ENCODE results near the gene PPP1R9A. TPM values are rescaled to one million over a fixed set of nuclear protein-coding genes. Genes with fewer than 3 reads are reported as not detected.

PPP1R9A gene
- total RNA-seq, 4 donors from 2014 or later, result 0.51 to 2.7 (median 1.4) TPM

DNA sequence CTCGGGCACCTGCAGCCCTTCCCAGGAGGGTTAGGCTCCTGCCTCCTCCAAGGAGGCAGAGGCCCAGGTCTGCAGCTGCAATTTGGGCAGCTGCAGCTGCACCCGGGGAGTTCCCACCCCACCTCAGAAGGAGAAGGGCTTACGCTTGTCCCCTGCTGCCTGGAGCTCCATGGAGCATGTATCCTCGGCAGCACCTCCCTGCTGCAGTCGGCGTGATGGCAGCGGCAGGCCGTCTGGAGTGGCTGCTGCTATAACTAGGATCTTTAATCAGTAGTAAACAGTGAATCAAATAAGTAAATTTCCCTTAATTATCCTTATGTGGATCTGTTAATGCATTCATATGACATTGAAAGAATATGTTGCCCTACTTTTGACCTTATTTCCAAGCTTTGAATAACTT is 250.0 kb downstream of the PPP1R9A start:
- DNase-seq (ENCODE audit: low spot score in 2 of 2), result peak in 1 of 2 donors; percentile 57
- H3K4me3 ChIP-seq (ENCODE audit: low read depth, poor library complexity, severe bottlenecking), result no peak overlapping the region
- WGBS, 2 donors, result 93 to 97% methylated on average over 6 to 7 of the region's 8 CpGs
- intact Hi-C loops (cut with DNase I; ENCODE audit: low total_unique reads), result no loop called here
- TF ChIP-seq, protein P1, sequence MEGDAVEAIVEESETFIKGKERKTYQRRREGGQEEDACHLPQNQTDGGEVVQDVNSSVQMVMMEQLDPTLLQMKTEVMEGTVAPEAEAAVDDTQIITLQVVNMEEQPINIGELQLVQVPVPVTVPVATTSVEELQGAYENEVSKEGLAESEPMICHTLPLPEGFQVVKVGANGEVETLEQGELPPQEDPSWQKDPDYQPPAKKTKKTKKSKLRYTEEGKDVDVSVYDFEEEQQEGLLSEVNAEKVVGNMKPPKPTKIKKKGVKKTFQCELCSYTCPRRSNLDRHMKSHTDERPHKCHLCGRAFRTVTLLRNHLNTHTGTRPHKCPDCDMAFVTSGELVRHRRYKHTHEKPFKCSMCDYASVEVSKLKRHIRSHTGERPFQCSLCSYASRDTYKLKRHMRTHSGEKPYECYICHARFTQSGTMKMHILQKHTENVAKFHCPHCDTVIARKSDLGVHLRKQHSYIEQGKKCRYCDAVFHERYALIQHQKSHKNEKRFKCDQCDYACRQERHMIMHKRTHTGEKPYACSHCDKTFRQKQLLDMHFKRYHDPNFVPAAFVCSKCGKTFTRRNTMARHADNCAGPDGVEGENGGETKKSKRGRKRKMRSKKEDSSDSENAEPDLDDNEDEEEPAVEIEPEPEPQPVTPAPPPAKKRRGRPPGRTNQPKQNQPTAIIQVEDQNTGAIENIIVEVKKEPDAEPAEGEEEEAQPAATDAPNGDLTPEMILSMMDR (IDR thresholded peaks at IDR 0.05), result no peak
- no peak for TF ChIP-seq POLR2A (IDR thresholded peaks at IDR 0.05)

DNA sequence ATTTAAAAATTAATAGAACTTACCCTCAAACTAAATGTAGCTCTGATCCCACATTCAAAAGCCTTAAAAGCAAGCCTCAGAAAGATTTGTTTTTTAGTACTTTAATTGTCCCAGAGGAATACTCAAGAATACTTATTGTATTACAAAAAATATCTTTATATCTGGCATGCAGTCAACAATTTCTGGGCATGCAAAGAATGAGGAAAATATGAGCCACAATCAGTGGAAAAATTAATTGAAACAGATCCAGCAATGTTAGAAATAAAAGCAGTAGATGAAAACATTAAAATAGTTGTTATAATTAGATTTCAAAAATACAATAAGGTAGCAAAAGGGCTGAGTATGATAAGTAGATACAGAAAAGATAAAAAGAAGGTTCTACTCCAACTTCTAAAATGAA is 262.3 kb downstream of the PPP1R9A start:
- intact Hi-C loops (cut with DNase I; ENCODE audit: low total_unique reads), result no loop called here
- no peak for TF ChIP-seq POLR2A (IDR thresholded peaks at IDR 0.05)
- TF ChIP-seq, protein P1 (IDR thresholded peaks at IDR 0.05), result no peak
- no peak for DNase-seq (ENCODE audit: low spot score in 2 of 2)
- no peak overlapping the region for H3K4me3 ChIP-seq (ENCODE audit: low read depth, poor library complexity, severe bottlenecking)

DNA sequence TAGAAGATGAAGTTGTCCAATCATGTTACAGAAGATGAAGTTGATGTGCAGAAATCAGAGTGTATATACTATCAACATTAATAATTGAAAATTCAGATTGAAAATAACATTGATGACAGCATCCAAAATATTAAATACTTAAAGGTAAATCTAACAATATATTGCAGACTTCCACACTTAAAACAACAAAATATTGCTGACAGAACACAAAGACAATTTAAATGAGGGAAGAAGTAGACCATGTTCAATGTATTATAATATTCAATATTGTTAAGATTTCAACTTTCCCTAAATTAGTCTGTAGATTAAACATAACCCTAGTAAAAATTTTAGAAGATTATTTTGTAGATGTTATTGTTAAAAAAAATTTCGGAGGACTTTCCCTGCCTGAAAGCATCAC is 265.0 kb downstream of the PPP1R9A start:
- WGBS, 2 donors, result 41 to 91% methylated on average over 1 of the region's 1 CpG
- intact Hi-C loops (cut with DNase I; ENCODE audit: low total_unique reads), result no loop called here
- no peak for TF ChIP-seq POLR2A (IDR thresholded peaks at IDR 0.05)
- TF ChIP-seq, protein P1 (IDR thresholded peaks at IDR 0.05), result no peak
- DNase-seq (ENCODE audit: low spot score in 2 of 2), result no peak
- no peak overlapping the region for H3K4me3 ChIP-seq (ENCODE audit: low read depth, poor library complexity, severe bottlenecking)

DNA sequence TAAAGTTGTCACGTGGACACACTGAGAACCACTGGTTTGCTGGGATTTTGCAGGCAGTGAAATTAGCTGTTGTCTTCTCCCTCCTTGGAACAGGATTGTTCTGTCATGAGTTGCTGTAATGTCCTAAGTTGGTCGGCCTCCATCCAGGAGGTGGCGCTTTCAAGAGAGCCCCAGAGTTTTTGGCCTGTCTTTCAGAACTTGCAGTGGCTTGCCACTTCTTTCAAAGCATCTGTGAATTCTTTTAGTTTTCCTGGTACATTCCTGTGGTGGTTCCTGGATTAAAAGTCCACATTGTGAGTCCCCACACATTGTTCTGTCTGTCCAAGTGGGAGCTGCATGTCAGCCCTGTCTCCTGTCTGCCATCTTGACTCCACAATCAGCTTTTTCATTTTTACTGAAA is 283.1 kb downstream of the PPP1R9A start:
- intact Hi-C loops (cut with DNase I; ENCODE audit: low total_unique reads), result no loop called here
- no peak for DNase-seq (ENCODE audit: low spot score in 2 of 2)
- TF ChIP-seq, protein P1 (IDR thresholded peaks at IDR 0.05), result no peak
- TF ChIP-seq POLR2A (IDR thresholded peaks at IDR 0.05), result no peak
- WGBS, 2 donors, result 85 to 88% methylated on average over 3 of the region's 3 CpGs
- H3K4me3 ChIP-seq (ENCODE audit: low read depth, poor library complexity, severe bottlenecking), result no peak overlapping the region

DNA sequence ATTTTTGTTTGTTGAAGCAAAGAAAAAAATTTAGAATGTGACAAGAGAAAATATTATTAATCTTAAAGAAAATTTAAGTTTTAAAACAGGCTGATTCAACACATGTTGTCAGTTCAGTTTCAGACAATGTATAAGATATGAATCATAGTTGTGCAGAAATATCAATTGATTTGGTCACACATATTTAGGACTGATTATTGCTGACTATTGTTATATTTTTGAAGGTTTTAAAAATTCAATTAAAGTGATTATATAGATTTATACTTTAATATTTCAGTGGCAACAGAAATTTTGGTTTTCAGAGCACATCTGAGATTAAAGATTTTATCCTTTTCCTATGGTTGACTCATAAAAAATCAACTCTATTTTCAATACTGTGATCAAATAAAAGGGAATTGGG is 284.4 kb downstream of the PPP1R9A start:
- DNase-seq (ENCODE audit: low spot score in 2 of 2), result no peak
- H3K4me3 ChIP-seq (ENCODE audit: low read depth, poor library complexity, severe bottlenecking), result no peak overlapping the region
- intact Hi-C loops (cut with DNase I; ENCODE audit: low total_unique reads), result no loop called here
- TF ChIP-seq POLR2A (IDR thresholded peaks at IDR 0.05), result no peak
- TF ChIP-seq, protein P1 (IDR thresholded peaks at IDR 0.05), result no peak

DNA sequence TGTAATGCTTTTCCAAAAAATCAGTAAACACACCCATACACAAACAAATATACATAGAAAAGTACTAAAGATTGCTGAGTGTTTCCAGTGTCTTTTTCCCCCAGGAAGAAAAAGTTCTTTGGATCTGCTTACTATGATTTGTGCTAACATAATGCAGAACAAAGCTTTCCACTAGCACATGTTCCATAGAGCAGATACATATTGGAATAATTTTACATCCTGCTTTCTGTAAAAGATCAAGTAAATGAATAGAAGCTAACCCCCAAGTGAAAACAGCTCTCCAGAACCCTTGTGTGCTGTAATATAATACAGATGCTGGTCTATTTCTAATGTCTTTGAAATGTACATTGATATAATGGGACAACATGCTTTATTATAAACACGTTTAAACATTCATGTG is 291.5 kb downstream of the PPP1R9A start:
- intact Hi-C loops (cut with DNase I; ENCODE audit: low total_unique reads), result no loop called here
- no peak for DNase-seq (ENCODE audit: low spot score in 2 of 2)
- TF ChIP-seq POLR2A (IDR thresholded peaks at IDR 0.05), result no peak
- TF ChIP-seq, protein P1 (IDR thresholded peaks at IDR 0.05), result no peak
- 62 to 63% methylated on average over 1 of the region's 1 CpG for WGBS, 2 donors
- H3K4me3 ChIP-seq (ENCODE audit: low read depth, poor library complexity, severe bottlenecking), result no peak overlapping the region
